NCI-H146 treated with DMSO at 0.1 percent for 48 hours (cell line): Measurements from ENCODE around the gene OR4K5.
"Not testable (repeated sequence)": the region's sequence is repeated elsewhere in the genome, so short reads cannot be mapped to it uniquely, and the experiment has no call there.

ENCODE experiments used
- DNase-seq: peaks from one replicate; lab custom pipeline; 2025; ENCODE audit not compliant: unreplicated experiment; lab: John Stamatoyannopoulos, UW

OR4K5 gene

GRCh38 chr14:19920021-19920657 is at the start of gene OR4K5:
OR4K5 (plus strand) TSS chr14:19920607; CDS start chr14:19920607, 0 bp downstream.
- no peak for DNase-seq

DNA sequence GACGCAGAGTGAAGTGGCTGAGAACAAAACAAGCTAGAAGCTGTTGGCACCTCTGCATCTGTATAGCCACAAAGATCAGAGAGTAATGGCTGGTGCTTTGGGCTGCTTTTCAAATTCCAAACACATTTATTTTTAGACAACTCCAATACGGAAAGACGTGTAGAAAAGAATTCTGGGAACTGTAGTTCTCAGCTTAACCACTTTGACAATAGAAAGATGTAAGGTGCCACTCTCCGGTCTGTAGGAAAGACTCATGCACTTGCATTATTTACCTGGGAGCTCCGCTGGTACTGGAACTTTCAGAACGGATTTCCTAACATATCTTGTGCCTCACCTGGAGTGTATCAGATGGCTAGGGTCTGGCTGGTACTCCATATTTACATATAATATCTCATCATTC is 47.2 kb upstream of the OR4K5 start:
- no peak for DNase-seq

- DNase-seq = no peak
Observed at GRCh38 chr14:19874842-19875241, 45.6 kb upstream of the OR4K5 start, which contains the start of gene OR4K2. OR4K2 (plus strand) TSS chr14:19875142; CDS start chr14:19876268, 1,126 bp downstream.

GRCh38 chr14:19878029-19878642 is 42.3 kb upstream of the OR4K5 start:
- DNase-seq = no peak

GRCh38 chr14:19895282-19895681 is 25.1 kb upstream of the OR4K5 start:
- no peak for DNase-seq

DNA sequence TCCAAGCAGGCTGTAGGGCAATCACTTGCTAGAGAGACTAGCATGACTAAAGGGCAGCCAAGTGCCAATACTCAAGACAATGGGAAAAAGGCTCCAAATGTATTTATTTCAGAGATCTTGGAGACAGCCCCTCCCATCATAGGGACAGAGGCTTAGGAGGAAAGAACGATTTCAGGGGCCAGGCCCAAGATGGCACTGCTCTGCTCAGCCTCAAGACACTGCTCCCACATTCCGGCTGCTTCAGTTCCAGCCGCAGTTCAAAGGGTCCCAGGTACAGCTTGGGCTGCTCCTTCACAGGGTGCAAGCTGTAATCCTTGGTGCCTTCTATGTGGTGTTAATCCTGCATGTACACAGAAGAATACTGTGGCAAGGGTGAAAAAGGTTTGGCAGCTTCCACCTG is 19.4 kb upstream of the OR4K5 start:
- no peak for DNase-seq

GRCh38 chr14:19902409-19902808 is 18.0 kb upstream of the OR4K5 start:
- no peak for DNase-seq

DNA sequence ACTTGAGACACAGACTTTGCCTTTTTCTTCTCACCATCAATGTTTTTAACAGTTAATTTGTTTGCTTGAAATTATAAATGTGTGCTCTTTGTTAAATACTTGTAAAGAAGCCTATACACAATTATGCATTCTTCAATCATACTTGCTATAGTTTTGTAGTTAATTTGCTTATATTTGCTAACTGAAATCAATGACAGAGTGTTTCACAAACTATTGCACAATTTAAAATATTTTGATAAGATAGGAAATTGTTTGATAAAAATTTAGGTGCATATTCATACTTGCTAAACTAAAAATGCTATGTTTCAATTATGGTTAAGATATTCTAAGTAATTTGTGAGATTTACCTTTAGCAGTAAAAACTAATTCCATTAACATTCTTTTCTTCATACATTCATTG is 13.7 kb upstream of the OR4K5 start:
- no peak for DNase-seq

DNA sequence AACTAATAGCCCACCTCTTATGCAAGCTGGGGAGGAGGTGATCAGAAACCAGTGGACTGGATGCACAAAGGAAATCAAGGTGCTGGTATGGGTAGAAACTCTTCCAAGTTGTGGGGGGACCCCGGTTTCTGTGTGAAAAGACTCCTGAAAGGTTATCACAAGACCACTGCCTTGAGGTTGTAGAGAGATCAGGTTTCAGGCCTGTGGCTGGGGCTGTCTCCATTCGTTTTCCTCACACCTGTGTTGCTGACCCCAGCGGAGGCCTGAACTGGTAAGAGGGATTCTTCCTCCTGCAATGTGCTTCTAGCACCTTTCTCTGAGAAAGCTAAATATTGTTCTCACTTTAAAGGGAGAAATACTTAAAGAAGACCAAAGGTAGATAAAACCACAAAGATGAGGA is 9.3 kb upstream of the OR4K5 start:
- DNase-seq = no peak

- no peak for DNase-seq
Observed at GRCh38 chr14:19917243-19917642, 3.2 kb upstream of the OR4K5 start.

GRCh38 chr14:19917955-19918518 is 2.4 kb upstream of the OR4K5 start:
- no peak for DNase-seq

DNA sequence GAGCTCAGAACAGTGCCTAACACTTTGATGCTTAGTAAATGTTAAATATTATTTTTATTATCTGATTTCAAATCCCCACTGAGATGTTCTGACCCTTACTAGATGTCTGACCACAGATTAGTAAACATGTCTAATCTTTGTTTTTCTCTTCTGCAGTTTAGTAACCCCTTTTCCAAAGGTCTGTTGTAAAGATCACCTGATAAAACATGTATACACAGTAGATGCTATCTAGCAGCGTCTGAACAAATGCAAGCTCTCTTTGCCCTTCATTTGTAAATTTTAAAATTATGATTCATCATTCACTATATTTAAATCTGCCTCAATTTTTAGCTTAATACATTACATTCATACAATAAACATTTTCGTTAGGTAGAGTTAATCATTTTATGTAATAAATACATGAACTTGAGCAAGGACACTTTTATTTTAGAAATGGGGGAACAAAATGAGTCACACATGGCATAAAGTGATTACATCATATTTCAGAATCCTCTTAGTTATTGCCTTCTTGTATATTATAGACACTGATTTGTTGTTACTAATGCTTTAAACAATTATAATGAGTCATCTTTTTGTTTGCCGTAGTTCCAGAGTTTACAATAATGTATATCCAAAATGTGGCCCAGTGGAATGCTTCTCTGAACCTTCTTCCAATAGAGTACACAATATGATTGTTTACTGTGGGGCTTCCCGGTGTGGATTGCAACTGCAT is 1.7 kb upstream of the OR4K5 start:
- no peak for DNase-seq

GRCh38 chr14:19930617-19931016 is 10.2 kb downstream of the OR4K5 start, which contains the start of gene OR4K1:
OR4K1 (plus strand) TSS chr14:19930917; CDS start chr14:19935667, 4,750 bp downstream.
- no peak for DNase-seq

DNA sequence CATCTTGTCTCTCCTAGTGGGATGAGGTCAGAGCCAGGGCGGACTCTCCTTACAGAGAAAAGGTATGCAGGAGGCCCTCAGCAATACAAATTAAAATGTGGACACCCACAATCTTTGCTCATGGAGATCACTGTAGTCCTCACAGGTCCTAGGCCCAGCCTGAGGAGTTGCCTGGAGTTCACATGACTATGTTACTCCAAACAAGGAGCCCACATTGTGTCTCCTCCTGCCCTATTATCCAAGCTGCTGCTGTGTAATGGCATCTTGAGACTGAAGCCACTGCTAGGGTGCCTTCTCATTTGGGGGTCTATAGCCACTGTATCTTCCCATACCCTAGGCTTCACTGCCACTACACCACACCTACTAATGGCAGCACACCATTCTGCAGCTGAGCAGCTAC is 21.3 kb downstream of the OR4K5 start:
- no peak for DNase-seq

DNA sequence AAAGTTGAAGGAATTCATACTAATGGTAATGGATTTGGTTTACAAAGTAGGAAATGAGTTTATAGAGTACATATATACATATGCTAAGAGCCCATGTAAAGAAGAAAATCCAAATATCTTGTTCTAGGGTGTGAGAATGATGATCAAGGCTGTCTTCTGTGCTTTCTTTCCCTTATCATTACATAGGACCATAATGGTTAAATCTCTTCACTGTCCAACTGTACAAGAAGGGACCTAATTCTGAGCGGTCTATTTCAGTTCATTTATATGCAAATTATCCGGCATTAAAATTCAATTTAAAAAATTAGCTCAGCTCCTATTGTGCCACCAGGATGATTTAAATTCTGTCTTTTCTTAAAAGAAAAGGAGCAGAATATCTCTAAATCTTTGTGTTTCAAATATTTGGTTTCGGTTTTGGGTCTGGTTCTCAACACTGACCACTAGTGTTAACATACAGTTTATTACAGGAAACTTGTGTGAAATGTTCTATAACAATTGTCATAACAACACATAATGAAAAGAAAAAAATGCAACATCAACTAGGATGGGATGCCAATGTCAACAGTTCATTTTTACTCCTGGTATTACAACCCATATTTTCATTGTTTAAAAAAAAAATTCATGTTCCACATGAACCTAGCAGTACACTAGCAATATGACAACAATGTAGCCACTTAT is 27.1 kb downstream of the OR4K5 start:
- DNase-seq = no peak

- no peak for DNase-seq
Observed at GRCh38 chr14:19949218-19949617, 28.8 kb downstream of the OR4K5 start.

- not testable (repeated sequence) for DNase-seq
Observed at GRCh38 chr14:19969735-19970134, 49.3 kb downstream of the OR4K5 start.
